ENCODE results near the gene ZBTB42. TPM values are rescaled to one million over a fixed set of nuclear protein-coding genes. Genes with fewer than 3 reads are reported as not detected.

Gene ZBTB42
- total and polyA plus RNA-seq, 2 of the 13 experiments (the other 11 are each of a cell fraction or from before 2014, with no cell fraction given) = 2.8 to 4.2 TPM

- TF ChIP-seq, protein P1, sequence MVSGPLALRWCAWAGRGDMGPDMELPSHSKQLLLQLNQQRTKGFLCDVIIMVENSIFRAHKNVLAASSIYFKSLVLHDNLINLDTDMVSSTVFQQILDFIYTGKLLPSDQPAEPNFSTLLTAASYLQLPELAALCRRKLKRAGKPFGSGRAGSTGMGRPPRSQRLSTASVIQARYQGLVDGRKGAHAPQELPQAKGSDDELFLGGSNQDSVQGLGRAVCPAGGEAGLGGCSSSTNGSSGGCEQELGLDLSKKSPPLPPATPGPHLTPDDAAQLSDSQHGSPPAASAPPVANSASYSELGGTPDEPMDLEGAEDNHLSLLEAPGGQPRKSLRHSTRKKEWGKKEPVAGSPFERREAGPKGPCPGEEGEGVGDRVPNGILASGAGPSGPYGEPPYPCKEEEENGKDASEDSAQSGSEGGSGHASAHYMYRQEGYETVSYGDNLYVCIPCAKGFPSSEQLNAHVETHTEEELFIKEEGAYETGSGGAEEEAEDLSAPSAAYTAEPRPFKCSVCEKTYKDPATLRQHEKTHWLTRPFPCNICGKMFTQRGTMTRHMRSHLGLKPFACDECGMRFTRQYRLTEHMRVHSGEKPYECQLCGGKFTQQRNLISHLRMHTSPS (CRISPR knock-in tag; IDR thresholded peaks at IDR 0.05; ENCODE audit: low read depth) = no peak
- TF ChIP-seq KDM3A (CRISPR knock-in tag; IDR thresholded peaks at IDR 0.05; ENCODE audit: low read depth) (peak; percentile 32; the same call in 1 of the 2 replicates), SATB2 (CRISPR knock-in tag; IDR thresholded peaks at IDR 0.05) (no peak), THYN1 (CRISPR knock-in tag; IDR thresholded peaks at IDR 0.05; ENCODE audit: borderline replicate concordance, low read depth) (no peak), RAD21 (CRISPR knock-in tag; IDR thresholded peaks at IDR 0.05) (peak; percentile 86), MIXL1 (CRISPR knock-in tag; IDR thresholded peaks at IDR 0.05) (peak; percentile 36; the same call in 1 of the 2 replicates), PAWR (CRISPR knock-in tag; IDR thresholded peaks at IDR 0.05; ENCODE audit: borderline replicate concordance) (no peak), SKI (IDR thresholded peaks at IDR 0.05; ENCODE audit: partially characterized antibody) (peak; percentile 68), ZNF441 (CRISPR knock-in tag; IDR thresholded peaks at IDR 0.05; ENCODE audit: borderline replicate concordance) (no peak), ONECUT2 (CRISPR knock-in tag; IDR thresholded peaks at IDR 0.05) (no peak), U2AF2 (IDR thresholded peaks at IDR 0.05; ENCODE audit: low read depth, low read length) (no peak), HOXA5 (CRISPR knock-in tag; IDR thresholded peaks at IDR 0.05) (peak; percentile 43), MBNL3 (CRISPR knock-in tag; conservative IDR thresholded peaks at IDR 0.05) (no peak), SAP130 (CRISPR knock-in tag; IDR thresholded peaks at IDR 0.05; ENCODE audit: low read depth) (peak; percentile 86), XRCC5 (optimal IDR thresholded peaks at IDR 0.05; ENCODE audit: low read length) (peak; percentile 42), ZFP37 (CRISPR knock-in tag; IDR thresholded peaks at IDR 0.05; ENCODE audit: borderline replicate concordance) (no peak), ZNF451 (CRISPR knock-in tag; IDR thresholded peaks at IDR 0.05) (no peak), ZNF746 (CRISPR knock-in tag; IDR thresholded peaks at IDR 0.05) (peak; percentile 76; the same call in 1 of the 2 replicates), ZNF563 (CRISPR knock-in tag; IDR thresholded peaks at IDR 0.05) (no peak; the same call in 1 of the 2 replicates), ZNF652 (CRISPR knock-in tag; IDR thresholded peaks at IDR 0.05; ENCODE audit: borderline replicate concordance, low read depth) (no peak), ZNF24 (IDR thresholded peaks at IDR 0.05) (no peak)
- TF ChIP-seq, protein P2, sequence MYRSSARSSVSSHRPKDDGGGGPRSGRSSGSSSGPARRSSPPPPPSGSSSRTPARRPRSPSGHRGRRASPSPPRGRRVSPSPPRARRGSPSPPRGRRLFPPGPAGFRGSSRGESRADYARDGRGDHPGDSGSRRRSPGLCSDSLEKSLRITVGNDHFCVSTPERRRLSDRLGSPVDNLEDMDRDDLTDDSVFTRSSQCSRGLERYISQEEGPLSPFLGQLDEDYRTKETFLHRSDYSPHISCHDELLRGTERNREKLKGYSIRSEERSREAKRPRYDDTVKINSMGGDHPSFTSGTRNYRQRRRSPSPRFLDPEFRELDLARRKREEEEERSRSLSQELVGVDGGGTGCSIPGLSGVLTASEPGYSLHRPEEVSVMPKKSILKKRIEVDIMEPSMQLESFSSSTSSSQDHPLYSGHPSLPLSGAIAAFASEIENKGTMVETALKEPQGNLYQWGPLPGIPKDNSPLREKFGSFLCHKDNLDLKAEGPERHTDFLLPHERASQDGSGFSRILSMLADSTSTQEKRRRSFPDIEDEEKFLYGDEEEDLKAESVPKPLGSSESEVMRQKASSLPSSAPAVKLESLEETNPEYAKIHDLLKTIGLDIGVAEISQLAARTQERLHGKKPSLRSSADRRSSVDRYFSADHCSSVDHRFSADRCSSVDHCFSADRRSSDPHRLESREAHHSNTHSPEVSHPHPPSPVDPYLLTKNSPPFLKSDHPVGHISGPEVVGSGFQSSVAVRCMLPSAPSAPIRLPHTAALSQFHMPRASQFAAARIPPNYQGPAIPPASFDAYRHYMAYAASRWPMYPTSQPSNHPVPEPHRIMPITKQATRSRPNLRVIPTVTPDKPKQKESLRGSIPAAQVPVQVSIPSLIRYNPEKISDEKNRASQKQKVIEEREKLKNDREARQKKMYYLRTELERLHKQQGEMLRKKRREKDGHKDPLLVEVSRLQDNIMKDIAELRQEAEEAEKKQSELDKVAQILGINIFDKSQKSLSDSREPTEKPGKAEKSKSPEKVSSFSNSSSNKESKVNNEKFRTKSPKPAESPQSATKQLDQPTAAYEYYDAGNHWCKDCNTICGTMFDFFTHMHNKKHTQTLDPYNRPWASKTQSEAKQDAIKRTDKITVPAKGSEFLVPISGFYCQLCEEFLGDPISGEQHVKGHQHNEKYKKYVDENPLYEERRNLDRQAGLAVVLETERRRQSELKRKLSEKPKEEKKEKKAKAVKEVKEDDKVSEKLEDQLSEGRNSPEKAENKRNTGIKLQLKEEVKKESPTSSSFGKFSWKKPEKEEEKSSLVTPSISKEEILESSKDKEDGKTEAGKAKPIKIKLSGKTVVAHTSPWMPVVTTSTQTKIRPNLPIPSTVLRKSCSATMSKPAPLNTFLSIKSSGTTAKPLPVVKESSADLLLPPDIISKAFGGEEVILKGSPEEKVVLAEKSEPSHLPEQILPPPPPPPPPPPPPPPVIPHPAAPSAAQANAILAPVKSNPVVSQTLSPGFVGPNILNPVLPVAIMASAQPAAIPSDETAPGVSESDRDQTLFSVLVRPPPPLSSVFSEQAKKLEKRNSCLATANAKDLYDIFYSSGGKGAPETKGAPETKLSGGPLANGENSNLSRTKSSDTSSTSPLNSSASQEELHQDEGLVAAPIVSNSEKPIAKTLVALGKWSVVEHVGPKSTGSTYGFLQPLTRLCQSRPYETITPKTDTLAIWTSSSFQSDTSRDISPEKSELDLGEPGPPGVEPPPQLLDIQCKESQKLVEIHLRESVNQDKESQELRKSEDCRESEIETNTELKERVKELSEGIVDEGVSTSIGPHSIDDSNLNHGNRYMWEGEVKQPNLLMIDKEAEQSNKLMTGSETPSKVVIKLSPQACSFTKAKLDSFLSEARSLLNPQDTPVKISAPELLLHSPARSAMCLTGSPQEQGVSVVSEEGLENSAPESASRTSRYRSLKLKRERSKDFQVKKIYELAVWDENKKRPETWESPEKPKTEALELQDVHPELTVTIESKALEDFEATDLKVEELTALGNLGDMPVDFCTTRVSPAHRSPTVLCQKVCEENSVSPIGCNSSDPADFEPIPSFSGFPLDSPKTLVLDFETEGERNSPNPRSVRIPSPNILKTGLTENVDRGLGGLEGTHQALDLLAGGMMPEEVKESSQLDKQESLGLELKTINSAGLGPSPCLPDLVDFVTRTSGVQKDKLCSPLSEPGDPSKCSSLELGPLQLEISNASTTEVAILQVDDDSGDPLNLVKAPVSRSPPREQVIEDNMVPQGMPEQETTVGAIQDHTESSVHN (CRISPR knock-in tag; IDR thresholded peaks at IDR 0.05) = no peak
These were observed 32.2 kb upstream of the ZBTB42 start (continued) for GRCh38 chr14:104768437-104769323.

Data from HepG2 (cell line).